A549 (cell line): Measurements from ENCODE around the gene USP13.

Source experiments
- CEBPB ChIP-seq, 2 experiments: fragments of >200 bp in 1 of 2; sonication (Bioruptor Twin) in 1 of 2; formaldehyde crosslinking in 1 of 2; IDR thresholded peaks; 2 replicates each; pipeline ENCODE4 v1.6.1; 2012 to 2016
- ESRRA ChIP-seq: fragments of 150-350 bp; IDR thresholded peaks from 2 replicates; pipeline ENCODE4 v1.6.1; 2014; ENCODE audit warnings: mild to moderate bottlenecking, low read length, borderline replicate concordance
- JUNB ChIP-seq: fragments of >200 bp; sonication (Bioruptor Twin); formaldehyde crosslinking; IDR thresholded peaks from 2 replicates; pipeline ENCODE4 v1.6.1; 2016
- MYC ChIP-seq: IDR thresholded peaks from 2 replicates; pipeline ENCODE4 v1.6.1; 2012; ENCODE audit warnings: mild to moderate bottlenecking, inconsistent platforms, low read length, improper control_type of control experiment, borderline replicate concordance
- POLR2A ChIP-seq: IDR thresholded peaks from 2 replicates; pipeline ENCODE4 v1.6.1; 2012; ENCODE audit warnings: mild to moderate bottlenecking, low read length
- RFX5 ChIP-seq: fragments of 450-650 bp; IDR thresholded peaks from 2 replicates; pipeline ENCODE4 v1.7.1; 2014; ENCODE audit warnings: antibody characterized with exemption, mild to moderate bottlenecking, moderate library complexity
- SMC3 ChIP-seq: fragments of >200 bp; sonication (Bioruptor Twin); formaldehyde crosslinking; IDR thresholded peaks from 3 replicates; pipeline ENCODE4 v1.6.1; 2018; ENCODE audit warnings: inconsistent platforms
- TF ChIP-seq, protein P1 (sequence below): fragments of >200 bp; sonication (Bioruptor Twin); formaldehyde crosslinking; IDR thresholded peaks from 3 replicates; pipeline ENCODE4 v1.5.1; 2016

DNA sequence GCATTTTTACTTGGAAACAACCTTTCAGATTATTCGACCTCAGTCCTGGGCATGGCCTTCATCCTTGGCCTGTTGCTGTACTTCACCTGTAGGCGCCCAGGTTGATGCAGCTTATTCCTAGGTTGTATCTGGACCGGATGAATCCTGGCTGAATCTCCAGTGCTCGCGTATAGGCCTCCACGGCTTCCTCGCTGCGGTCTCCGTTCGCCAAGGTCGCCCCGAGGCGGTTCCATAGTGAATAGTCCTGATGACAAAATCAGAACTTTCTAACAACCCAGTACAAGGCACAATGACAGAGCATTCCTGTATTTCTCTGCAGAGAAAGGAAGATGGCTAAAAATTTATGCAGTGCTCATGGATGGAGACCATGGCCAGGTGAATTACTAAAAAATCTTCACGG, 154.7 kb downstream of the USP13 start:
- TF ChIP-seq RFX5 (no peak), JUNB (no peak), CEBPB (IDR thresholded peaks at IDR 0.05) (no peak), ESRRA (no peak), POLR2A (no peak), MYC (no peak), SMC3 (no peak)
- TF ChIP-seq, protein P1, sequence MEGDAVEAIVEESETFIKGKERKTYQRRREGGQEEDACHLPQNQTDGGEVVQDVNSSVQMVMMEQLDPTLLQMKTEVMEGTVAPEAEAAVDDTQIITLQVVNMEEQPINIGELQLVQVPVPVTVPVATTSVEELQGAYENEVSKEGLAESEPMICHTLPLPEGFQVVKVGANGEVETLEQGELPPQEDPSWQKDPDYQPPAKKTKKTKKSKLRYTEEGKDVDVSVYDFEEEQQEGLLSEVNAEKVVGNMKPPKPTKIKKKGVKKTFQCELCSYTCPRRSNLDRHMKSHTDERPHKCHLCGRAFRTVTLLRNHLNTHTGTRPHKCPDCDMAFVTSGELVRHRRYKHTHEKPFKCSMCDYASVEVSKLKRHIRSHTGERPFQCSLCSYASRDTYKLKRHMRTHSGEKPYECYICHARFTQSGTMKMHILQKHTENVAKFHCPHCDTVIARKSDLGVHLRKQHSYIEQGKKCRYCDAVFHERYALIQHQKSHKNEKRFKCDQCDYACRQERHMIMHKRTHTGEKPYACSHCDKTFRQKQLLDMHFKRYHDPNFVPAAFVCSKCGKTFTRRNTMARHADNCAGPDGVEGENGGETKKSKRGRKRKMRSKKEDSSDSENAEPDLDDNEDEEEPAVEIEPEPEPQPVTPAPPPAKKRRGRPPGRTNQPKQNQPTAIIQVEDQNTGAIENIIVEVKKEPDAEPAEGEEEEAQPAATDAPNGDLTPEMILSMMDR = no peak
